D341Med (cell line): Measurements from ENCODE around the gene DENND1A.

ENCODE experiments used
- DNase-seq: peaks from one replicate; pipeline ENCODE4 v3.0.0; 2012; ENCODE audit warnings: low spot score

DENND1A gene

GRCh38 chr9:123611226-123611625, 318.7 kb downstream of the DENND1A start:
- DNase-seq: no peak

GRCh38 chr9:123609844-123610243, 320.1 kb downstream of the DENND1A start:
- DNase-seq: no peak

- DNase-seq: no peak
These were observed 321.8 kb downstream of the DENND1A start for GRCh38 chr9:123608104-123608503.

- DNase-seq: no peak
These were observed 322.4 kb downstream of the DENND1A start for GRCh38 chr9:123607479-123607878.

- DNase-seq: no peak
These were observed 323.8 kb downstream of the DENND1A start for GRCh38 chr9:123606141-123606540.

GRCh38 chr9:123605286-123605685, 324.6 kb downstream of the DENND1A start:
- no peak for DNase-seq

- DNase-seq: no peak
These were observed 325.1 kb downstream of the DENND1A start for GRCh38 chr9:123604861-123605260.

GRCh38 chr9:123601828-123602227, 328.1 kb downstream of the DENND1A start:
- DNase-seq: no peak

- DNase-seq: no peak
These were observed 330.1 kb downstream of the DENND1A start for GRCh38 chr9:123599781-123600180.

GRCh38 chr9:123597876-123598556, 331.9 kb downstream of the DENND1A start:
- no peak for DNase-seq

GRCh38 chr9:123597048-123597447, 332.9 kb downstream of the DENND1A start:
- DNase-seq: no peak

- no peak for DNase-seq
These were observed 338.6 kb downstream of the DENND1A start for GRCh38 chr9:123591283-123591682.

- DNase-seq: no peak
These were observed 339.4 kb downstream of the DENND1A start for GRCh38 chr9:123590499-123590898.

GRCh38 chr9:123589361-123590239, 340.3 kb downstream of the DENND1A start:
- no peak for DNase-seq

- no peak for DNase-seq
These were observed 343.7 kb downstream of the DENND1A start for GRCh38 chr9:123586275-123586674.

GRCh38 chr9:123584202-123585176, 345.4 kb downstream of the DENND1A start:
- no peak for DNase-seq

- DNase-seq: no peak
These were observed 346.3 kb downstream of the DENND1A start for GRCh38 chr9:123583646-123584045.

- DNase-seq: no peak
These were observed 358.7 kb downstream of the DENND1A start for GRCh38 chr9:123571240-123571639.

- DNase-seq: no peak
These were observed 360.9 kb downstream of the DENND1A start for GRCh38 chr9:123568691-123569688.

- DNase-seq: no peak
These were observed 362.9 kb downstream of the DENND1A start for GRCh38 chr9:123567013-123567412.

GRCh38 chr9:123564652-123565051, 365.3 kb downstream of the DENND1A start:
- DNase-seq: no peak
